LNCaP clone FGC (cell line): Measurements from ENCODE around the gene ATP1B3.

Experiments used
- DNase-seq: peaks from one replicate; pipeline ENCODE4 v3.0.0-alpha.2; 2011; ENCODE audit warnings: low read depth
- H3K4me3 ChIP-seq: 2 replicates; pipeline ENCODE4 v1.5.1; 2011; ENCODE audit warnings: mild to moderate bottlenecking, low read depth, low read length, control low read depth
- CTCF ChIP-seq: IDR thresholded peaks from 2 replicates; pipeline ENCODE4 v1.5.1; 2012; ENCODE audit warnings: mild to moderate bottlenecking; ENCODE audit not compliant: control insufficient read depth, insufficient read depth; ENCODE audit errors: extremely low read depth

Gene ATP1B3

GRCh38 chr3:141933421-141934300, 57.2 kb downstream of the ATP1B3 start:
- H3K4me3 ChIP-seq = no peak overlapping the region
- TF ChIP-seq CTCF = no peak
- no peak for DNase-seq

- TF ChIP-seq CTCF = no peak
- DNase-seq = no peak
- no peak overlapping the region for H3K4me3 ChIP-seq
These were observed 57.9 kb downstream of the ATP1B3 start for GRCh38 chr3:141934354-141934753.

GRCh38 chr3:141938011-141938500, 61.6 kb downstream of the ATP1B3 start:
- no peak overlapping the region for H3K4me3 ChIP-seq
- no peak for DNase-seq
- no peak for TF ChIP-seq CTCF

- TF ChIP-seq CTCF = no peak
- no peak overlapping the region for H3K4me3 ChIP-seq
- no peak for DNase-seq
These were observed 63.3 kb downstream of the ATP1B3 start for GRCh38 chr3:141939759-141940158.

- no peak overlapping the region for H3K4me3 ChIP-seq
- TF ChIP-seq CTCF = no peak
- peak; percentile 60 for DNase-seq
These were observed 63.8 kb downstream of the ATP1B3 start for GRCh38 chr3:141940194-141940776.

GRCh38 chr3:141941093-141941492, 64.7 kb downstream of the ATP1B3 start:
- no peak for TF ChIP-seq CTCF
- no peak overlapping the region for H3K4me3 ChIP-seq
- DNase-seq = no peak
